Natural killer cell (primary cell): ENCODE data around the gene PASK. TPM values are rescaled to one million over a fixed set of nuclear protein-coding genes. Genes with fewer than 3 reads are reported as not detected.

Source experiments
- ATAC-seq, 3 donors: fragments of 150-1000 bp in 2 of 3; fragments of 200-7000 bp in 1 of 3; cut with Tn5 transposase; 1 replicate in 1 of 3; 2 replicates in 2 of 3; pipeline ENCODE4 v1.10.0; 2021; ENCODE audit warnings: mild to moderate bottlenecking in 2 of 3, moderate library complexity in 2 of 3
- DNase-seq, 2 donors: peaks; one replicate each; pipeline versions ENCODE4 v3.0.0 to v3.0.0-alpha.2; 2013 to 2021; ENCODE audit warnings: mixed read lengths in 1 of 2
- H3K27ac ChIP-seq: one replicate; pipeline ENCODE4 v1.5.1; 2013; ENCODE audit warnings: mild to moderate bottlenecking, low read length
- H3K27me3 ChIP-seq: one replicate; pipeline ENCODE4 v1.6.1; 2013; ENCODE audit warnings: low read length; ENCODE audit not compliant: control insufficient read depth, insufficient read depth
- H3K36me3 ChIP-seq: one replicate; pipeline ENCODE4 v1.6.1; 2013; ENCODE audit warnings: low read length; ENCODE audit not compliant: control insufficient read depth, insufficient read depth
- H3K4me1 ChIP-seq: one replicate; pipeline ENCODE4 v1.6.1; 2013; ENCODE audit warnings: low read length; ENCODE audit not compliant: control insufficient read depth, insufficient read depth
- H3K4me3 ChIP-seq: one replicate; pipeline ENCODE4 v1.5.1; 2013; ENCODE audit warnings: low read length
- H3K9me3 ChIP-seq: one replicate; pipeline ENCODE4 v1.6.1; 2013; ENCODE audit warnings: low read length; ENCODE audit not compliant: control insufficient read depth, insufficient read depth
- H3K27ac Mint-ChIP-seq, 2 donors: one replicate each; pipeline ENCODE4 v1.8.0; 2022; ENCODE audit warnings: mild to moderate bottlenecking in 2 of 2, mixed read lengths in 2 of 2, moderate library complexity in 1 of 2
- H3K27me3 Mint-ChIP-seq, 2 donors: one replicate each; pipeline ENCODE4 v1.8.0; 2022; ENCODE audit warnings: low read depth in 2 of 2, mixed read lengths in 2 of 2
- H3K36me3 Mint-ChIP-seq: one replicate; pipeline ENCODE4 v1.8.0; 2022; ENCODE audit warnings: mixed read lengths
- H3K4me1 Mint-ChIP-seq, 2 donors: one replicate each; pipeline ENCODE4 v1.8.0; 2022; ENCODE audit warnings: mixed read lengths in 2 of 2
- H3K4me3 Mint-ChIP-seq: one replicate; pipeline ENCODE4 v1.8.0; 2022; ENCODE audit warnings: mild to moderate bottlenecking, moderate library complexity, mixed read lengths
- H3K9me3 Mint-ChIP-seq, 2 donors: one replicate each; pipeline ENCODE4 v1.8.0; 2022; ENCODE audit warnings: mixed read lengths in 2 of 2
- WGBS: methylation state at CpG from one replicate; pipeline ENCODE4 v1.1.7; 2013; ENCODE audit warnings: missing lambda C conversion rate; ENCODE audit not compliant: insufficient coverage; 5-methylcytosine and 5-hydroxymethylcytosine counted together
- intact Hi-C: fragments of 100-400 bp; cut with micrococcal nuclease; formaldehyde crosslinking; loops from one replicate; pipeline ENCODE4 v1.14.2; 2022
- total RNA-seq, 4 donors: library from RNA; stranded (reverse); fragments of 120-200 nt in 1 of 4; gene quantifications; one replicate each; pipeline versions ENCODE4 v1.2.3 to v1.2.4, GENCODE V29; 2013 to 2022
- TF ChIP-seq, protein P1 (sequence below): fragments of 200-600 bp; IDR thresholded peaks from one replicate; pipeline ENCODE4 v1.8.0; 2022; ENCODE audit warnings: antibody characterized with exemption

The PASK gene
- total RNA-seq, 3 donors from 2014 or later (not counting 1 experiment from before 2014, with no cell fraction given): 27.9 to 45.2 (median 36.2) TPM

DNA sequence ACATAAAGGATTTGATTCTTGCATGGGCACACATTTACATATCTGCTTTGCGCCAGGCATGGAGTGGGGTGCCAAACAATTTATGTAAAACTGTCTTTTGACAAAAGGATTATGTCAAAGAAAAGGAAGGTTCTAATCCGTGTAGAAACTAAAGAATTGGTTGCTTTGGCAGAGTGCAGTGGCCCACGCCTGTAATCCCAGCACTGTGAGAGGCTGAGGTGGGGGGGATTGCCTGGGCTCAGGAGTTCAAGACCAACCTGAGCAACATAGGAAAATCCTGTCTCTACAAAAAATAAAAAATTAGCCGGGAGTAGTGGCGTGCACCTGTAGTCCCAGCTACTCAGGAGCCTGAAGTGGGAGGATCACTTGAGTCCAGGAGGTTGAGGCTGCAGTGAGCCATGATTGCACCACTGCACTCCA lies 46.1 kb downstream of the PASK start:
- TF ChIP-seq, protein P1, sequence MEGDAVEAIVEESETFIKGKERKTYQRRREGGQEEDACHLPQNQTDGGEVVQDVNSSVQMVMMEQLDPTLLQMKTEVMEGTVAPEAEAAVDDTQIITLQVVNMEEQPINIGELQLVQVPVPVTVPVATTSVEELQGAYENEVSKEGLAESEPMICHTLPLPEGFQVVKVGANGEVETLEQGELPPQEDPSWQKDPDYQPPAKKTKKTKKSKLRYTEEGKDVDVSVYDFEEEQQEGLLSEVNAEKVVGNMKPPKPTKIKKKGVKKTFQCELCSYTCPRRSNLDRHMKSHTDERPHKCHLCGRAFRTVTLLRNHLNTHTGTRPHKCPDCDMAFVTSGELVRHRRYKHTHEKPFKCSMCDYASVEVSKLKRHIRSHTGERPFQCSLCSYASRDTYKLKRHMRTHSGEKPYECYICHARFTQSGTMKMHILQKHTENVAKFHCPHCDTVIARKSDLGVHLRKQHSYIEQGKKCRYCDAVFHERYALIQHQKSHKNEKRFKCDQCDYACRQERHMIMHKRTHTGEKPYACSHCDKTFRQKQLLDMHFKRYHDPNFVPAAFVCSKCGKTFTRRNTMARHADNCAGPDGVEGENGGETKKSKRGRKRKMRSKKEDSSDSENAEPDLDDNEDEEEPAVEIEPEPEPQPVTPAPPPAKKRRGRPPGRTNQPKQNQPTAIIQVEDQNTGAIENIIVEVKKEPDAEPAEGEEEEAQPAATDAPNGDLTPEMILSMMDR: no peak
- peak overlapping the region; percentile 96 for H3K4me3 Mint-ChIP-seq
- peak overlapping the region; percentile 90 to 93 for H3K27ac Mint-ChIP-seq
- DNase-seq (no peak), ATAC-seq (no peak)
- H3K27me3 Mint-ChIP-seq: no peaks in the 10 kb centered on the region
- H3K9me3 Mint-ChIP-seq: no peaks in the 10 kb centered on the region
- intact Hi-C loops: no loop called here
- peak overlapping the region; percentile 73 for H3K4me3 ChIP-seq
- no peaks in the 10 kb centered on the region for H3K9me3 ChIP-seq
- H3K36me3 ChIP-seq: peaks cover 16% of the 10 kb centered on the region
- H3K27me3 ChIP-seq: no peaks in the 10 kb centered on the region
- no peak overlapping the region for H3K27ac ChIP-seq
- no peaks in the 10 kb centered on the region for H3K36me3 Mint-ChIP-seq
- peaks cover 24% of the 10 kb centered on the region for H3K4me1 ChIP-seq
- WGBS: 53% methylated on average over 5 of the region's 5 CpGs
- peaks cover 17 to 37% of the 10 kb centered on the region in 2 donors for H3K4me1 Mint-ChIP-seq

DNA sequence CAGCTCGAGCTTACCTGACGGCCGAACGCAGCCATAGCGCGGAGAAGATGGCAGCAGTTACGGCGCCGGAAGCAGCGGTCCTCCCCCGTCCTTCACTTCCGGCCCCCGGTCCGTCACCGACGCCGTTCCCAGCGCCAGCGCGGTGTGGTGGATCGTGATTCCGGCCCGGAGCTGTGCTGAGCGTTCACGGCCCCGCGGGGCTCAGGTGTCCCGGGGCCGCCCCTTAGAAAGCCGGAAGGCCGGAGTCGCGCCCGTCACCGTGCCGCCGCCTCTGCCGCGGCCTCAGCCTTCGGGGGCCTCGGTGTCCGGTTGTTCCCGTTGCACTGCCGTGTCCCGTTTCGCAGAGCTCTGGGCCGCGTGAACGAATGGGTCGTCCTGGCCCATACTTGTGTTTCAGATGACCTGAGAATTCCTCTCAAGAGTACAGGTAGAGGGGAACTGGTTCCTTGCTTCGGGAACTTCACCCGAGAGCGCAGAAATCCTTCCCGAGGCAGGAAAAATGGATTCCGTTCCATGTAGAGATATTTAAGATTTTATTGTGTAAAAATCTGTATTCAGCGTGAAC lies 47.0 kb downstream of the PASK start, which contains the start of gene MTERF4:
TSS of gene MTERF4 (minus strand) at position 49 of the 565 bp plus-strand sequence. CDS start at position 35, 14 bp downstream.
- H3K4me1 ChIP-seq: peaks cover 18% of the 10 kb centered on the region
- Mint-ChIP-seq H3K4me3 (peak within 1 kb of the TSS; percentile 96), H3K27me3 (no peaks in the 10 kb centered on the region), H3K36me3 (no peaks in the 10 kb centered on the region), H3K27ac (peak within 1 kb of the TSS; percentile 90 to 93), H3K9me3 (no peaks in the 10 kb centered on the region), H3K4me1 (peaks cover 17 to 42% of the 10 kb centered on the region in 2 donors)
- H3K9me3 ChIP-seq: no peaks in the 10 kb centered on the region
- DNase-seq (peak; percentile 84 to 95), ATAC-seq (peak; percentile 96 to 97 (median 96))
- peak within 1 kb of the TSS; percentile 85 for H3K27ac ChIP-seq
- H3K36me3 ChIP-seq: peaks cover 22% of the 10 kb centered on the region
- H3K27me3 ChIP-seq: no peaks in the 10 kb centered on the region
- intact Hi-C loops: loop anchor here (1.0 kb wide), 1 partner anchor 48 kb away; the partner anchor contains the start of gene PPP1R7
- WGBS: under 1% methylated on average over 56 of the region's 56 CpGs
- TF ChIP-seq, protein P1: no peak
- H3K4me3 ChIP-seq: peak within 1 kb of the TSS; percentile 73

- Mint-ChIP-seq H3K27me3 (no peaks in the 10 kb centered on the region), H3K36me3 (no peaks in the 10 kb centered on the region), H3K4me3 (no peak overlapping the region), H3K27ac (peak overlapping the region in 1 of 2 donors; percentile 90), H3K9me3 (no peaks in the 10 kb centered on the region), H3K4me1 (peaks cover 28 to 56% of the 10 kb centered on the region in 2 donors)
- peaks cover 24% of the 10 kb centered on the region for H3K4me1 ChIP-seq
- no peaks in the 10 kb centered on the region for H3K9me3 ChIP-seq
- no peak overlapping the region for H3K27ac ChIP-seq
- intact Hi-C loops: no loop called here
- ATAC-seq: no peak
- TF ChIP-seq, protein P1: no peak
- H3K4me3 ChIP-seq: no peak overlapping the region
- no peak for DNase-seq
- H3K27me3 ChIP-seq: no peaks in the 10 kb centered on the region
- H3K36me3 ChIP-seq: peaks cover 49% of the 10 kb centered on the region
- 83% methylated on average over 5 of the region's 5 CpGs for WGBS
Observed at GRCh38 chr2:241099246-241099645, 50.0 kb downstream of the PASK start.
